ENCODE results near the gene ATG9B.

DNA sequence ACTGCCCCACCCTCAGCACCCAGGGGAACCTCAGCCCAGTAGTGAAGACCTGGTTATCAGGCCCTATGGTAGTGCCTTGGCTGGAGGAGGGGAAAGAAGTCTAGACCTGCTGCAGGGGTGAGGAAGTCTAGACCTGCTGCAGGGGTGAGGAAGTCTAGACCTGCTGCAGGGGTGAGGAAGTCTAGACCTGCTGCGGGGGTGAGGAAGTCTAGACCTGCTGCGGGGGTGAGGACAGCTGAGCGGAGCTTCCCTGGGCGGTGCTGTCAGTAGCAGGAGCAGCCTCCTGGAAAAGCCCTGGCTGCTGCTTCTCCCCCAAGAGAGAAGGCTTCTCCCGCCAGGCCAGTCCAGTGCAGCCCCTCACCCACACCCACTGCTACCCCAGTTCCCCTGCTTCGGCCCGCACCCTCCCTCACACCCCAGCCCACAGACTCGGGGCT, 27.2 kb downstream of the ATG9B start:
- TF ChIP-seq, protein P1, sequence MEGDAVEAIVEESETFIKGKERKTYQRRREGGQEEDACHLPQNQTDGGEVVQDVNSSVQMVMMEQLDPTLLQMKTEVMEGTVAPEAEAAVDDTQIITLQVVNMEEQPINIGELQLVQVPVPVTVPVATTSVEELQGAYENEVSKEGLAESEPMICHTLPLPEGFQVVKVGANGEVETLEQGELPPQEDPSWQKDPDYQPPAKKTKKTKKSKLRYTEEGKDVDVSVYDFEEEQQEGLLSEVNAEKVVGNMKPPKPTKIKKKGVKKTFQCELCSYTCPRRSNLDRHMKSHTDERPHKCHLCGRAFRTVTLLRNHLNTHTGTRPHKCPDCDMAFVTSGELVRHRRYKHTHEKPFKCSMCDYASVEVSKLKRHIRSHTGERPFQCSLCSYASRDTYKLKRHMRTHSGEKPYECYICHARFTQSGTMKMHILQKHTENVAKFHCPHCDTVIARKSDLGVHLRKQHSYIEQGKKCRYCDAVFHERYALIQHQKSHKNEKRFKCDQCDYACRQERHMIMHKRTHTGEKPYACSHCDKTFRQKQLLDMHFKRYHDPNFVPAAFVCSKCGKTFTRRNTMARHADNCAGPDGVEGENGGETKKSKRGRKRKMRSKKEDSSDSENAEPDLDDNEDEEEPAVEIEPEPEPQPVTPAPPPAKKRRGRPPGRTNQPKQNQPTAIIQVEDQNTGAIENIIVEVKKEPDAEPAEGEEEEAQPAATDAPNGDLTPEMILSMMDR (IDR thresholded peaks at IDR 0.05) = no peak
- TF ChIP-seq POLR2AphosphoS5 (IDR thresholded peaks at IDR 0.05; ENCODE audit: low read depth, low read length) (no peak), TCF7L2 (IDR thresholded peaks at IDR 0.05; ENCODE audit: low read depth, low read length) (no peak)
- TF ChIP-seq, protein P2, sequence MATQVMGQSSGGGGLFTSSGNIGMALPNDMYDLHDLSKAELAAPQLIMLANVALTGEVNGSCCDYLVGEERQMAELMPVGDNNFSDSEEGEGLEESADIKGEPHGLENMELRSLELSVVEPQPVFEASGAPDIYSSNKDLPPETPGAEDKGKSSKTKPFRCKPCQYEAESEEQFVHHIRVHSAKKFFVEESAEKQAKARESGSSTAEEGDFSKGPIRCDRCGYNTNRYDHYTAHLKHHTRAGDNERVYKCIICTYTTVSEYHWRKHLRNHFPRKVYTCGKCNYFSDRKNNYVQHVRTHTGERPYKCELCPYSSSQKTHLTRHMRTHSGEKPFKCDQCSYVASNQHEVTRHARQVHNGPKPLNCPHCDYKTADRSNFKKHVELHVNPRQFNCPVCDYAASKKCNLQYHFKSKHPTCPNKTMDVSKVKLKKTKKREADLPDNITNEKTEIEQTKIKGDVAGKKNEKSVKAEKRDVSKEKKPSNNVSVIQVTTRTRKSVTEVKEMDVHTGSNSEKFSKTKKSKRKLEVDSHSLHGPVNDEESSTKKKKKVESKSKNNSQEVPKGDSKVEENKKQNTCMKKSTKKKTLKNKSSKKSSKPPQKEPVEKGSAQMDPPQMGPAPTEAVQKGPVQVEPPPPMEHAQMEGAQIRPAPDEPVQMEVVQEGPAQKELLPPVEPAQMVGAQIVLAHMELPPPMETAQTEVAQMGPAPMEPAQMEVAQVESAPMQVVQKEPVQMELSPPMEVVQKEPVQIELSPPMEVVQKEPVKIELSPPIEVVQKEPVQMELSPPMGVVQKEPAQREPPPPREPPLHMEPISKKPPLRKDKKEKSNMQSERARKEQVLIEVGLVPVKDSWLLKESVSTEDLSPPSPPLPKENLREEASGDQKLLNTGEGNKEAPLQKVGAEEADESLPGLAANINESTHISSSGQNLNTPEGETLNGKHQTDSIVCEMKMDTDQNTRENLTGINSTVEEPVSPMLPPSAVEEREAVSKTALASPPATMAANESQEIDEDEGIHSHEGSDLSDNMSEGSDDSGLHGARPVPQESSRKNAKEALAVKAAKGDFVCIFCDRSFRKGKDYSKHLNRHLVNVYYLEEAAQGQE (IDR thresholded peaks at IDR 0.05; ENCODE audit: insufficient read depth in 1 of 2, low read depth in 2 of 2, low read length in 1 of 2) = no peak

Data from Panc1 (cell line).